ENCODE results near the gene NAT16. TPM values are rescaled to one million over a fixed set of nuclear protein-coding genes. Genes with fewer than 3 reads are reported as not detected.
A peak's percentile ranks its signal among the peaks of the same experiment; 100 is the strongest.

NAT16 gene
- total and polyA plus RNA-seq, 2 of the 8 experiments (the other 6 are each of a cell fraction or from before 2014, with no cell fraction given): 0.26 to 0.84 TPM

DNA sequence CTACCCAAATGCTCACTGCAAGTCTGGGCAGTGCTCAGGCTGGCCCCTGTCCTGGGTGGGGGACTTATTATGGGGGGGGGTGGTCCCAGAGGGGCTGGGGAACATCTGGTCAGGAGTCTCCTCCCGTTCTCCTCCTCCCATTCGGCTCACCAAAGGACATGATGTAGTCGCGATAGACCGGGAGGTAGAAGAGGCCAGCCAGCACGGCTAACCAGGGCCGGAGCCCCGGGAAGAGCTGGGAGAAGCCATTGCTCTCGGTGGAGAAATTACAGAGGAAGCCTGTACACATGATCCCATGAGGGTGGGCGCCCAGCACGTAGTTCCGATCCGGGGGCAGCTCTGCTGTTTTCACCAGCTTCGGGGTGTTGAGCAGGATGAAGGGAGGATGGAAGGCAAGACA, 18.4 kb upstream of the NAT16 start:
- no peaks in the 10 kb centered on the region for H3K9me3 ChIP-seq (ENCODE audit: insufficient read depth in 2 of 2, low read depth in 1 of 2, low read length in 1 of 2)
- TF ChIP-seq, protein P1, sequence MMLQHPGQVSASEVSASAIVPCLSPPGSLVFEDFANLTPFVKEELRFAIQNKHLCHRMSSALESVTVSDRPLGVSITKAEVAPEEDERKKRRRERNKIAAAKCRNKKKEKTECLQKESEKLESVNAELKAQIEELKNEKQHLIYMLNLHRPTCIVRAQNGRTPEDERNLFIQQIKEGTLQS (IDR thresholded peaks at IDR 0.05; ENCODE audit: insufficient read depth, low read depth, low read length): no peak
- TF ChIP-seq EZH2 (IDR thresholded peaks at IDR 0.05; ENCODE audit: low read depth, low read length, severe bottlenecking): no peak
- TF ChIP-seq, protein P2, sequence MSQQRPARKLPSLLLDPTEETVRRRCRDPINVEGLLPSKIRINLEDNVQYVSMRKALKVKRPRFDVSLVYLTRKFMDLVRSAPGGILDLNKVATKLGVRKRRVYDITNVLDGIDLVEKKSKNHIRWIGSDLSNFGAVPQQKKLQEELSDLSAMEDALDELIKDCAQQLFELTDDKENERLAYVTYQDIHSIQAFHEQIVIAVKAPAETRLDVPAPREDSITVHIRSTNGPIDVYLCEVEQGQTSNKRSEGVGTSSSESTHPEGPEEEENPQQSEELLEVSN (IDR thresholded peaks at IDR 0.05): no peak
- TF ChIP-seq EP300 (IDR thresholded peaks at IDR 0.05; ENCODE audit: borderline replicate concordance in 1 of 2, low read depth in 2 of 2, low read length in 2 of 2): no peak
- no peak for TF ChIP-seq SIRT6 (IDR thresholded peaks at IDR 0.05; ENCODE audit: low read length)
- TF ChIP-seq JUN (IDR thresholded peaks at IDR 0.05; ENCODE audit: low read depth, low read length): no peak
- TF ChIP-seq NANOG (IDR thresholded peaks at IDR 0.05; ENCODE audit: insufficient read depth, low read depth, low read length, poor library complexity, severe bottlenecking): no peak
- TF ChIP-seq BACH1 (IDR thresholded peaks at IDR 0.05; ENCODE audit: low read length): no peak
- no peak for TF ChIP-seq RAD21 (IDR thresholded peaks at IDR 0.05 in 1 of 2, conservative IDR thresholded peaks at IDR 0.05 in 1 of 2; ENCODE audit: low read depth in 2 of 2, low read length in 2 of 2)
- no peak for TF ChIP-seq HDAC6 (IDR thresholded peaks at IDR 0.05; ENCODE audit: low read depth, low read length)
- no peak for TF ChIP-seq EGR1 (IDR thresholded peaks at IDR 0.05; ENCODE audit: borderline replicate concordance, low read depth, low read length)

More for the DNA sequence above, 18.4 kb upstream of the NAT16 start:
- Histone ChIP-seq H3K14ac (ENCODE audit: insufficient read length) (no peak overlapping the region), H2BK120ac (replicated peaks; ENCODE audit: low read depth, low read length) (no peak overlapping the region), H3K18ac (ENCODE audit: extremely low read depth, low read length) (no peak overlapping the region), H3K27me3 (replicated peaks in 1 of 4; ENCODE audit: control insufficient read depth in 3 of 4, extremely low read depth in 1 of 4, insufficient read depth in 3 of 4, low read length in 3 of 4) (peaks cover 0 to 16% (median 9%) of the 10 kb centered on the region in 4 experiments; a peak in 5 of 7 replicates), H3K23ac (ENCODE audit: insufficient read length) (no peak overlapping the region), H4K5ac (ENCODE audit: insufficient read length, low read depth, low read length) (no peak overlapping the region), H2BK12ac (ENCODE audit: low read depth, low read length) (no peak overlapping the region; the same call in 1 of the 2 replicates), H3K36me3 (ENCODE audit: control insufficient read depth in 2 of 4, insufficient read depth in 4 of 4, low read length in 3 of 4) (no peaks in the 10 kb centered on the region), H3K4me3 (ENCODE audit: extremely low read depth in 1 of 4, insufficient read depth in 2 of 4, low read depth in 3 of 4, low read length in 4 of 4) (no peak overlapping the region), H2BK20ac (ENCODE audit: low read length) (peak overlapping the region; percentile 48; the same call in 1 of the 2 replicates), H3K79me1 (ENCODE audit: low read depth, low read length) (no peaks in the 10 kb centered on the region), H3K27ac (ENCODE audit: low read depth, low read length) (no peak overlapping the region), H3K4ac (replicated peaks; ENCODE audit: insufficient read length, low read depth, low read length) (no peak overlapping the region), H3K4me1 (replicated peaks in 1 of 4; ENCODE audit: control insufficient read depth in 3 of 4, insufficient read depth in 4 of 4, low read length in 3 of 4) (peaks cover 5 to 20% (median 13%) of the 10 kb centered on the region in 4 experiments), H3K79me2 (ENCODE audit: control insufficient read depth in 1 of 2, insufficient read depth in 2 of 2, low read length in 2 of 2) (no peaks in the 10 kb centered on the region), H4K20me1 (replicated peaks in 1 of 2; ENCODE audit: control insufficient read depth in 1 of 2, insufficient read depth in 2 of 2, low read length in 2 of 2) (no peaks in the 10 kb centered on the region), H4K8ac (ENCODE audit: extremely low read depth, insufficient read depth, low read length) (peak overlapping the region; percentile 89; the same call in 1 of the 2 replicates), H3K4me2 (ENCODE audit: insufficient read depth in 1 of 2, low read depth in 2 of 2, low read length in 2 of 2) (no peak overlapping the region), H2BK15ac (ENCODE audit: low read length) (no peak overlapping the region), H4K91ac (replicated peaks; ENCODE audit: insufficient read length, low read length) (no peak overlapping the region), H2AK5ac (ENCODE audit: low read depth, low read length) (no peak overlapping the region), H2AFZ (ENCODE audit: low read length) (no peak overlapping the region), H2BK5ac (ENCODE audit: low read depth, low read length) (no peak overlapping the region), H3K9ac (replicated peaks in 1 of 4; ENCODE audit: extremely low read depth in 1 of 4, low read depth in 3 of 4, low read length in 3 of 4) (no peak overlapping the region), H3K56ac (replicated peaks; ENCODE audit: insufficient read length, low read depth, low read length) (no peak overlapping the region), H3K23me2 (ENCODE audit: low read depth, low read length) (peaks cover 8% of the 10 kb centered on the region; the same call in 1 of the 2 replicates)
- WGBS, 2 experiments (ENCODE audit: extremely low coverage in 1 of 2, insufficient coverage in 1 of 2, insufficient read length in 1 of 2, insufficient replicate concordance in 2 of 2, low coverage in 1 of 2, low lambda C conversion rate in 2 of 2, missing lambda C conversion rate in 1 of 2): 87% methylated on average over 11 of the region's 14 CpGs; no CpG with 5 or more reads in 1 of the 2 experiments
- FAIRE-seq: no peak
- DNase-seq (ENCODE audit: low read depth in 1 of 2, low spot score in 2 of 2): no peak
- CTCF ChIA-PET (ENCODE audit: partially characterized antibody): interaction anchor here (0.9 to 12.3 kb wide), 4 partner anchors 22 to 113 kb away, joined by 3 to 168 read pairs (median 4); partner anchors contain the start of gene TRIM56
- POLR2A ChIA-PET (ENCODE audit: partially characterized antibody): interaction anchor here (1.8 to 2.0 kb wide), 2 partner anchors 9 to 109 kb away, joined by 5 to 7 read pairs; no protein-coding TSS in a partner anchor

Data from H1 (cell line).